ENCODE results near the gene CHRM4. TPM values are rescaled to one million over a fixed set of nuclear protein-coding genes. Genes with fewer than 3 reads are reported as not detected.

Gene CHRM4
- total RNA-seq, 1 experiment from 2014 or later: 1.1 TPM

DNA sequence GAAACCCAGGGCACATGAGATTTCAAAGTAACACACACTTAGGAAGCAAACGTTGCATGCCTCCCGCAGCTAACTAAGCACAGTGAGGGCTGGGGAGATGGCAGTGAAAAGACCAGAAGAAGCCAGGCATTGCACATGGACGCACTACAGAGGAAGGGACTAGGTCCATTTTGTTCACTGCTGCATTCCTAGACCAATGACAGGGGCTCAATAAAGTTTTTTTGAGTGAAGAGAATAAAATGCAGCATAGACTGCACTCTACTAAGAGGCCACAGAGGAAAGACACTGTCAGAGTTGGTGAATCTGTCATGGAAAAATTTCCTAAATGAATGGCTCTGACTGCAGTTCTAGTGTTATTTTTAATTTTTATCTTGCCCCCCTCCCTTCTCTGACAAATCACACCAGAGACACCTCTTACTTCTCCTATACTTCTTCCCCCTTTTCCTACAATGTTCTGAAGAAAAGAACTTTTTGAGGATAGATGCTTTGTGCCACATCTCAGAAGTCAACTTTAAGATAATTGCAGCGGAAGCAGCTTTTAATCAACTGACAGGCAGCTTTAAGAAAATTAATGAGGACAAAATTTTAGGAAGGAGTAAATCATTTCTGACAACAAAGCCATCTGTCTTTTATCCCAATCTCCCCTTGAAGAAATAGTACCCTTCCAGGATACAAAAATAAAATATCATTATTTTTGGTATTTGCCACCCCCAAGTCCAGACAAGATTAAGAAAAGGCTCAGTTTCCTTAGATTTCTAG, 34.8 kb upstream of the CHRM4 start:
- H3K9me3 ChIP-seq (ENCODE audit: control insufficient read depth in 1 of 2, insufficient read depth in 1 of 2, low read depth in 1 of 2, low read length in 2 of 2): no peaks in the 10 kb centered on the region
- RAD21 ChIA-PET (ENCODE audit: low non-redundant PET in 1 of 2, low total read pairs in 2 of 2, uncharacterized antibody in 2 of 2, unreplicated experiment in 2 of 2): no interaction called here
- no peaks in the 10 kb centered on the region for H4K20me1 ChIP-seq (ENCODE audit: insufficient read depth)
- H3K36me3 ChIP-seq (ENCODE audit: control insufficient read depth in 1 of 2, insufficient read depth in 2 of 2, low read length in 2 of 2): no peaks in the 10 kb centered on the region; a peak in 2 of 4 replicates
- H3K4me3 ChIP-seq (replicated peaks in 1 of 2; ENCODE audit: low read depth in 1 of 2, low read length in 2 of 2): no peak overlapping the region
- CTCF ChIA-PET: no interaction called here
- intact Hi-C loops (cut with micrococcal nuclease): no loop called here
- ATAC-seq: no peak
- POLR2A ChIA-PET: interaction anchor here (1.1 kb wide), 1 partner anchor 51 kb away, joined by 4 read pairs; no protein-coding TSS in a partner anchor
- H3K27me3 ChIP-seq (ENCODE audit: insufficient read depth, low read length): no peaks in the 10 kb centered on the region
- no peaks in the 10 kb centered on the region for H3K4me1 ChIP-seq (ENCODE audit: control insufficient read depth in 1 of 2, insufficient read depth in 2 of 2, low read length in 2 of 2)
- H3K4me2 ChIP-seq (ENCODE audit: low read length): no peak overlapping the region
- TF ChIP-seq JUND (IDR thresholded peaks at IDR 0.05) (no peak), ELF1 (IDR thresholded peaks at IDR 0.05; ENCODE audit: borderline replicate concordance, low read depth) (no peak), ZNF274 (IDR thresholded peaks at IDR 0.05; ENCODE audit: low read depth, low read length) (no peak), YY1 (IDR thresholded peaks at IDR 0.05; ENCODE audit: extremely low read depth, insufficient replicate concordance, low read depth, low read length) (no peak), TCF7L2 (IDR thresholded peaks at IDR 0.05; ENCODE audit: borderline replicate concordance, extremely low read depth, insufficient read depth, insufficient read length) (no peak), EZH2 (IDR thresholded peaks at IDR 0.05) (no peak), FOSL1 (IDR thresholded peaks at IDR 0.05; ENCODE audit: low read depth) (no peak), CEBPB (IDR thresholded peaks at IDR 0.05; ENCODE audit: low read depth) (no peak), SIN3A (IDR thresholded peaks at IDR 0.05; ENCODE audit: low read depth) (no peak), CBX3 (IDR thresholded peaks at IDR 0.05; ENCODE audit: low read depth) (no peak)
- TF ChIP-seq, protein P1, sequence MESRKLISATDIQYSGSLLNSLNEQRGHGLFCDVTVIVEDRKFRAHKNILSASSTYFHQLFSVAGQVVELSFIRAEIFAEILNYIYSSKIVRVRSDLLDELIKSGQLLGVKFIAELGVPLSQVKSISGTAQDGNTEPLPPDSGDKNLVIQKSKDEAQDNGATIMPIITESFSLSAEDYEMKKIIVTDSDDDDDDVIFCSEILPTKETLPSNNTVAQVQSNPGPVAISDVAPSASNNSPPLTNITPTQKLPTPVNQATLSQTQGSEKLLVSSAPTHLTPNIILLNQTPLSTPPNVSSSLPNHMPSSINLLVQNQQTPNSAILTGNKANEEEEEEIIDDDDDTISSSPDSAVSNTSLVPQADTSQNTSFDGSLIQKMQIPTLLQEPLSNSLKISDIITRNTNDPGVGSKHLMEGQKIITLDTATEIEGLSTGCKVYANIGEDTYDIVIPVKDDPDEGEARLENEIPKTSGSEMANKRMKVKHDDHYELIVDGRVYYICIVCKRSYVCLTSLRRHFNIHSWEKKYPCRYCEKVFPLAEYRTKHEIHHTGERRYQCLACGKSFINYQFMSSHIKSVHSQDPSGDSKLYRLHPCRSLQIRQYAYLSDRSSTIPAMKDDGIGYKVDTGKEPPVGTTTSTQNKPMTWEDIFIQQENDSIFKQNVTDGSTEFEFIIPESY (IDR thresholded peaks at IDR 0.05; ENCODE audit: extremely low read depth, insufficient replicate concordance, low read length): no peak
- TF ChIP-seq, protein P2, sequence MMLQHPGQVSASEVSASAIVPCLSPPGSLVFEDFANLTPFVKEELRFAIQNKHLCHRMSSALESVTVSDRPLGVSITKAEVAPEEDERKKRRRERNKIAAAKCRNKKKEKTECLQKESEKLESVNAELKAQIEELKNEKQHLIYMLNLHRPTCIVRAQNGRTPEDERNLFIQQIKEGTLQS (IDR thresholded peaks at IDR 0.05): no peak
- TF ChIP-seq, protein P3, sequence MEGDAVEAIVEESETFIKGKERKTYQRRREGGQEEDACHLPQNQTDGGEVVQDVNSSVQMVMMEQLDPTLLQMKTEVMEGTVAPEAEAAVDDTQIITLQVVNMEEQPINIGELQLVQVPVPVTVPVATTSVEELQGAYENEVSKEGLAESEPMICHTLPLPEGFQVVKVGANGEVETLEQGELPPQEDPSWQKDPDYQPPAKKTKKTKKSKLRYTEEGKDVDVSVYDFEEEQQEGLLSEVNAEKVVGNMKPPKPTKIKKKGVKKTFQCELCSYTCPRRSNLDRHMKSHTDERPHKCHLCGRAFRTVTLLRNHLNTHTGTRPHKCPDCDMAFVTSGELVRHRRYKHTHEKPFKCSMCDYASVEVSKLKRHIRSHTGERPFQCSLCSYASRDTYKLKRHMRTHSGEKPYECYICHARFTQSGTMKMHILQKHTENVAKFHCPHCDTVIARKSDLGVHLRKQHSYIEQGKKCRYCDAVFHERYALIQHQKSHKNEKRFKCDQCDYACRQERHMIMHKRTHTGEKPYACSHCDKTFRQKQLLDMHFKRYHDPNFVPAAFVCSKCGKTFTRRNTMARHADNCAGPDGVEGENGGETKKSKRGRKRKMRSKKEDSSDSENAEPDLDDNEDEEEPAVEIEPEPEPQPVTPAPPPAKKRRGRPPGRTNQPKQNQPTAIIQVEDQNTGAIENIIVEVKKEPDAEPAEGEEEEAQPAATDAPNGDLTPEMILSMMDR (IDR thresholded peaks at IDR 0.05 in 2 of 3, conservative IDR thresholded peaks at IDR 0.05 in 1 of 3; ENCODE audit: borderline replicate concordance in 1 of 3, insufficient read depth in 1 of 3, low read depth in 2 of 3, low read length in 2 of 3): no peak
- TF ChIP-seq, protein P4, sequence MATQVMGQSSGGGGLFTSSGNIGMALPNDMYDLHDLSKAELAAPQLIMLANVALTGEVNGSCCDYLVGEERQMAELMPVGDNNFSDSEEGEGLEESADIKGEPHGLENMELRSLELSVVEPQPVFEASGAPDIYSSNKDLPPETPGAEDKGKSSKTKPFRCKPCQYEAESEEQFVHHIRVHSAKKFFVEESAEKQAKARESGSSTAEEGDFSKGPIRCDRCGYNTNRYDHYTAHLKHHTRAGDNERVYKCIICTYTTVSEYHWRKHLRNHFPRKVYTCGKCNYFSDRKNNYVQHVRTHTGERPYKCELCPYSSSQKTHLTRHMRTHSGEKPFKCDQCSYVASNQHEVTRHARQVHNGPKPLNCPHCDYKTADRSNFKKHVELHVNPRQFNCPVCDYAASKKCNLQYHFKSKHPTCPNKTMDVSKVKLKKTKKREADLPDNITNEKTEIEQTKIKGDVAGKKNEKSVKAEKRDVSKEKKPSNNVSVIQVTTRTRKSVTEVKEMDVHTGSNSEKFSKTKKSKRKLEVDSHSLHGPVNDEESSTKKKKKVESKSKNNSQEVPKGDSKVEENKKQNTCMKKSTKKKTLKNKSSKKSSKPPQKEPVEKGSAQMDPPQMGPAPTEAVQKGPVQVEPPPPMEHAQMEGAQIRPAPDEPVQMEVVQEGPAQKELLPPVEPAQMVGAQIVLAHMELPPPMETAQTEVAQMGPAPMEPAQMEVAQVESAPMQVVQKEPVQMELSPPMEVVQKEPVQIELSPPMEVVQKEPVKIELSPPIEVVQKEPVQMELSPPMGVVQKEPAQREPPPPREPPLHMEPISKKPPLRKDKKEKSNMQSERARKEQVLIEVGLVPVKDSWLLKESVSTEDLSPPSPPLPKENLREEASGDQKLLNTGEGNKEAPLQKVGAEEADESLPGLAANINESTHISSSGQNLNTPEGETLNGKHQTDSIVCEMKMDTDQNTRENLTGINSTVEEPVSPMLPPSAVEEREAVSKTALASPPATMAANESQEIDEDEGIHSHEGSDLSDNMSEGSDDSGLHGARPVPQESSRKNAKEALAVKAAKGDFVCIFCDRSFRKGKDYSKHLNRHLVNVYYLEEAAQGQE (IDR thresholded peaks at IDR 0.05; ENCODE audit: low read depth): no peak
- no peaks in the 10 kb centered on the region for H3K9me2 ChIP-seq (ENCODE audit: insufficient read depth)
- H2AFZ ChIP-seq (ENCODE audit: low read depth, low read length, poor library complexity, severe bottlenecking): no peak overlapping the region
- no peak for DNase-seq (ENCODE audit: low read depth, low spot score)
- H3K79me2 ChIP-seq (ENCODE audit: insufficient read depth, low read length): no peaks in the 10 kb centered on the region
- H3K9ac ChIP-seq (ENCODE audit: low read length): no peak overlapping the region
- no TSS peak for BruUV-seq (replicated peaks)
- H3K27ac ChIP-seq (ENCODE audit: low read depth, low read length): no peak overlapping the region

Data from HCT116 (cell line).